Activated CD8-positive, alpha-beta memory T cell treated with anti-CD3 and anti-CD28 coated beads for 1 hour (primary cell): ENCODE results near the gene SYMPK.
"Not testable (repeated sequence)": the region's sequence is repeated elsewhere in the genome, so short reads cannot be mapped to it uniquely, and the experiment has no call there.

Experiments used
- DNase-seq, 2 donors: peaks; one replicate each; pipeline ENCODE4 v3.0.0-alpha.2; 2020; ENCODE audit warnings: low read depth in 1 of 2; ENCODE audit errors: extremely low read depth in 1 of 2

Gene SYMPK

GRCh38 chr19:45862564-45863334, at the start of gene SYMPK:
Gene SYMPK (minus strand): TSS chr19:45863147. CDS start chr19:45854495, 8,652 bp downstream.
- DNase-seq = peak; percentile 94 to 97

- no peak for DNase-seq
Measured at GRCh38 chr19:45911291-45911690, 48.3 kb upstream of the SYMPK start.

GRCh38 chr19:45908956-45909355, 46.0 kb upstream of the SYMPK start:
- DNase-seq = no peak

- no peak for DNase-seq
Measured at GRCh38 chr19:45906221-45906620, 43.3 kb upstream of the SYMPK start.

GRCh38 chr19:45905011-45905410, 42.1 kb upstream of the SYMPK start:
- no peak for DNase-seq

GRCh38 chr19:45902651-45903625, 40.0 kb upstream of the SYMPK start:
- DNase-seq = peak; percentile 97 to 100

- no peak for DNase-seq
Measured at GRCh38 chr19:45901912-45902650, 39.1 kb upstream of the SYMPK start, which contains the start of gene MYPOP. Gene MYPOP (minus strand): TSS chr19:45902613. CDS start chr19:45901773, 840 bp downstream.

GRCh38 chr19:45901432-45901911, 38.5 kb upstream of the SYMPK start:
- DNase-seq = no peak

- DNase-seq = no peak
Measured at GRCh38 chr19:45900738-45901431, 37.9 kb upstream of the SYMPK start.

GRCh38 chr19:45899919-45900589, 37.1 kb upstream of the SYMPK start:
- DNase-seq = no peak

GRCh38 chr19:45899253-45899652, 36.3 kb upstream of the SYMPK start:
- DNase-seq = no peak

- no peak for DNase-seq
Measured at GRCh38 chr19:45897261-45897812, 34.4 kb upstream of the SYMPK start.

- DNase-seq = not testable (repeated sequence)
Measured at GRCh38 chr19:45895983-45896599, 33.1 kb upstream of the SYMPK start.

GRCh38 chr19:45895519-45895972, 32.6 kb upstream of the SYMPK start:
- DNase-seq = no peak

GRCh38 chr19:45890877-45891276, 27.9 kb upstream of the SYMPK start:
- DNase-seq = no peak

GRCh38 chr19:45889210-45889885, 26.4 kb upstream of the SYMPK start:
- no peak for DNase-seq

GRCh38 chr19:45887200-45887710, 24.3 kb upstream of the SYMPK start:
- no peak for DNase-seq
